Effector memory CD8-positive, alpha-beta T cell (primary cell): ENCODE measurements around the gene PDLIM7.

ENCODE experiments used
- ATAC-seq: fragments of 150-1000 bp; cut with Tn5 transposase; replicated peaks from 2 replicates; pipeline ENCODE4 v1.10.0; 2021; ENCODE audit warnings: mild to moderate bottlenecking, moderate library complexity
- DNase-seq, 3 experiments: peaks; one replicate each; pipeline ENCODE4 v3.0.0; 2021
- H3K27ac Mint-ChIP-seq, 2 donors: one replicate each; pipeline ENCODE4 v1.8.0; 2022; ENCODE audit warnings: mild to moderate bottlenecking in 2 of 2, mixed read lengths in 2 of 2, moderate library complexity in 2 of 2
- H3K27me3 Mint-ChIP-seq, 2 donors: one replicate each; pipeline ENCODE4 v1.8.0; 2022; ENCODE audit warnings: mixed read lengths in 2 of 2
- H3K36me3 Mint-ChIP-seq: one replicate; pipeline ENCODE4 v1.8.0; 2022; ENCODE audit warnings: mild to moderate bottlenecking, moderate library complexity, mixed read lengths; ENCODE audit not compliant: insufficient read depth
- H3K4me1 Mint-ChIP-seq, 2 donors: one replicate each; pipeline ENCODE4 v1.8.0; 2022; ENCODE audit warnings: low read depth in 2 of 2, mixed read lengths in 2 of 2
- H3K4me3 Mint-ChIP-seq, 2 donors: one replicate each; pipeline ENCODE4 v1.8.0; 2022; ENCODE audit warnings: mild to moderate bottlenecking in 2 of 2, mixed read lengths in 2 of 2, moderate library complexity in 2 of 2
- H3K9me3 Mint-ChIP-seq, 2 donors: one replicate each; pipeline ENCODE4 v1.8.0; 2022; ENCODE audit warnings: mixed read lengths in 2 of 2

Gene PDLIM7

DNA sequence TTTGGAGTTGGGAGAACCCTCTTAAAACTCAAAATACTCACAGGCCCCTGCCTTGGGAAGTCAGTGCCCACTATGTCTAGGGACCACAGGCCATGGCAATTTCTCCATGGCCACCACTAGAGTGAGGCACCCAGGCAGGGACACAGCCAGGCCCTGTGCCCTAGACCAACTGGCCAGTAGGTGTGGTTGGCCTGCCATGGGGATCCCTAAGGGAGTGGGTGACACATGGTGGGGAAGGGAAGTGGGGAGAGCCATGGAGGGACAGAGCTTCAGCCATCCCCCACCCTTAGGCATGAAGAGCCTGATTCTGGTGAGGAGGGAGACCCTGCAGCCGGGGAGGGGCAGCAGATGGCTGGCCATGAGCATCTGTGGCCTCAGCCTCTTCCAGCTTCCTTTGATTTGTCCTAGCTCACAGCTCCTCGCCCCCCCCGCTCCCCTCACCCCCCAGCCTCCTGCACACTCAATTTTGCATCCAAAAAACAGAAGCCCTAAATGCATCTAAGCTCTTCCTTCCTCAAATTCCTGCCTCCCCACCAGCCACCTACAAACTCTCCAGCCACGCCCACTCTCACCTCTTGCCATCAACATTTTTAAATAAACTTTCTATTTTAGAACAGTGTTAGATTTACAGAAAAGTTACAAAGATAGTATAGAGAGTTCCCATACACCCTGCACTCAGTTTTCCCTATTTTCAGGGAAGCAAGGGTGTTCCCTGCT lies 22.4 kb downstream of the PDLIM7 start:
- no peaks in the 10 kb centered on the region for H3K9me3 Mint-ChIP-seq
- no peak for ATAC-seq
- peaks cover 42 to 48% of the 10 kb centered on the region in 2 donors for H3K4me1 Mint-ChIP-seq
- peaks cover 10% of the 10 kb centered on the region for H3K36me3 Mint-ChIP-seq
- no peak for DNase-seq
- H3K4me3 Mint-ChIP-seq: peak overlapping the region; percentile 78 to 84
- H3K27ac Mint-ChIP-seq: no peak overlapping the region
- H3K27me3 Mint-ChIP-seq: peaks cover 0 to 10% of the 10 kb centered on the region in 2 donors

GRCh38 chr5:177474002-177474476 lies 23.4 kb downstream of the PDLIM7 start:
- Mint-ChIP-seq H3K4me3 (peak overlapping the region; percentile 78 to 84), H3K27me3 (peaks cover 0 to 10% of the 10 kb centered on the region in 2 donors), H3K4me1 (peaks cover 43% of the 10 kb centered on the region in 2 donors), H3K27ac (peak overlapping the region; percentile 74 to 75), H3K9me3 (no peaks in the 10 kb centered on the region), H3K36me3 (peaks cover 10% of the 10 kb centered on the region)
- DNase-seq (no peak), ATAC-seq (no peak)

DNA sequence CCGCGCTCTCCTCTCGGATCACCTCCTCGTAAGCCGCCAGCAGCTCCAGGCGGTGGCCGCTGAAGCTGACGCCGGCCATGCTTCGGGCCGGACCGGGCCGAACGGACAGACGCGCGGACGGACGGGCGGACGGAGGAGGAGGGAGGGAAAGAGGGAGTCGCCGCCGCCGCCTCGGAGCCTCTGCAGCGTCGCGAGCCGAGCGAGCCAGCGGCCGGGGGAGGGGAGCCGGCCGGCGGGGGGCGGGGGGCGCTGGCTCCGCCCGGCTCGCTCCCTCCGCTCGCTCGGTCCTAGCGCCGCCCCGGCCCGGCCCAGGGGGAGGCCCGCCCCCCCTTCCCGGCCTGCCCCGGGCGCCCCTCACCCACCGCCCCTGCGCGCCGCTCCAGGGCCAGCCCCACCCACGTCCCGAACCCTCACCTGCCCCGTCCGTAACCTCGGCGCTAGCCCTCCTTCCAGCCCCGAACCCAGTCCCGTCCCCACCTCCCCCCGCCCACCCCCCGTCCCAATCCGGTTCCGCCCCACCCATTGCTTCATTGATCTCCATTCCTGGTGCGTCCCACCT lies 23.9 kb downstream of the PDLIM7 start, which contains the start of gene DBN1:
Gene DBN1 (minus strand): TSS at position 192 of the 559 bp plus-strand sequence. CDS start 113 bp downstream, at position 79.
- no peaks in the 10 kb centered on the region for H3K9me3 Mint-ChIP-seq
- H3K36me3 Mint-ChIP-seq: peaks cover 13% of the 10 kb centered on the region
- peak within 1 kb of the TSS; percentile 75 to 79 for H3K27ac Mint-ChIP-seq
- peak within 1 kb of the TSS; percentile 78 to 84 for H3K4me3 Mint-ChIP-seq
- ATAC-seq (peak; percentile 22), DNase-seq (no peak)
- H3K4me1 Mint-ChIP-seq: peaks cover 42 to 46% of the 10 kb centered on the region in 2 donors
- H3K27me3 Mint-ChIP-seq: peaks cover 0 to 10% of the 10 kb centered on the region in 2 donors

GRCh38 chr5:177472460-177473442 lies 24.7 kb downstream of the PDLIM7 start:
- Mint-ChIP-seq H3K36me3 (peaks cover 15% of the 10 kb centered on the region), H3K27ac (peak overlapping the region; percentile 17 to 79), H3K27me3 (peaks cover 0 to 10% of the 10 kb centered on the region in 2 donors), H3K4me1 (peaks cover 43 to 51% of the 10 kb centered on the region in 2 donors), H3K4me3 (peak overlapping the region; percentile 65 to 73), H3K9me3 (no peaks in the 10 kb centered on the region)
- peak; percentile 57 to 67 (median 67) for DNase-seq
- peak; percentile 69 for ATAC-seq

GRCh38 chr5:177471610-177472356 lies 25.6 kb downstream of the PDLIM7 start:
- Mint-ChIP-seq H3K4me1 (peaks cover 43 to 51% of the 10 kb centered on the region in 2 donors), H3K4me3 (peak overlapping the region; percentile 65 to 73), H3K9me3 (no peaks in the 10 kb centered on the region), H3K36me3 (peaks cover 22% of the 10 kb centered on the region), H3K27ac (peak overlapping the region; percentile 17 to 79), H3K27me3 (peaks cover 0 to 10% of the 10 kb centered on the region in 2 donors)
- ATAC-seq (peak; percentile 70), DNase-seq (peak; percentile 46 to 49 (median 47))

GRCh38 chr5:177470759-177471536 lies 26.5 kb downstream of the PDLIM7 start:
- H3K4me3 Mint-ChIP-seq: peak overlapping the region; percentile 65 to 73
- peaks cover 0 to 10% of the 10 kb centered on the region in 2 donors for H3K27me3 Mint-ChIP-seq
- DNase-seq (no peak), ATAC-seq (no peak)
- H3K4me1 Mint-ChIP-seq: peaks cover 39 to 47% of the 10 kb centered on the region in 2 donors
- peak overlapping the region in 1 of 2 donors; percentile 84 for H3K27ac Mint-ChIP-seq
- H3K36me3 Mint-ChIP-seq: peaks cover 29% of the 10 kb centered on the region
- no peaks in the 10 kb centered on the region for H3K9me3 Mint-ChIP-seq

GRCh38 chr5:177469750-177470525 lies 27.5 kb downstream of the PDLIM7 start:
- Mint-ChIP-seq H3K27ac (peak overlapping the region in 1 of 2 donors; percentile 84), H3K9me3 (no peaks in the 10 kb centered on the region), H3K4me3 (peak overlapping the region in 1 of 2 donors; percentile 18), H3K4me1 (peaks cover 34 to 38% of the 10 kb centered on the region in 2 donors), H3K27me3 (peaks cover 0 to 10% of the 10 kb centered on the region in 2 donors), H3K36me3 (peaks cover 33% of the 10 kb centered on the region)
- DNase-seq: no peak
- ATAC-seq: no peak

DNA sequence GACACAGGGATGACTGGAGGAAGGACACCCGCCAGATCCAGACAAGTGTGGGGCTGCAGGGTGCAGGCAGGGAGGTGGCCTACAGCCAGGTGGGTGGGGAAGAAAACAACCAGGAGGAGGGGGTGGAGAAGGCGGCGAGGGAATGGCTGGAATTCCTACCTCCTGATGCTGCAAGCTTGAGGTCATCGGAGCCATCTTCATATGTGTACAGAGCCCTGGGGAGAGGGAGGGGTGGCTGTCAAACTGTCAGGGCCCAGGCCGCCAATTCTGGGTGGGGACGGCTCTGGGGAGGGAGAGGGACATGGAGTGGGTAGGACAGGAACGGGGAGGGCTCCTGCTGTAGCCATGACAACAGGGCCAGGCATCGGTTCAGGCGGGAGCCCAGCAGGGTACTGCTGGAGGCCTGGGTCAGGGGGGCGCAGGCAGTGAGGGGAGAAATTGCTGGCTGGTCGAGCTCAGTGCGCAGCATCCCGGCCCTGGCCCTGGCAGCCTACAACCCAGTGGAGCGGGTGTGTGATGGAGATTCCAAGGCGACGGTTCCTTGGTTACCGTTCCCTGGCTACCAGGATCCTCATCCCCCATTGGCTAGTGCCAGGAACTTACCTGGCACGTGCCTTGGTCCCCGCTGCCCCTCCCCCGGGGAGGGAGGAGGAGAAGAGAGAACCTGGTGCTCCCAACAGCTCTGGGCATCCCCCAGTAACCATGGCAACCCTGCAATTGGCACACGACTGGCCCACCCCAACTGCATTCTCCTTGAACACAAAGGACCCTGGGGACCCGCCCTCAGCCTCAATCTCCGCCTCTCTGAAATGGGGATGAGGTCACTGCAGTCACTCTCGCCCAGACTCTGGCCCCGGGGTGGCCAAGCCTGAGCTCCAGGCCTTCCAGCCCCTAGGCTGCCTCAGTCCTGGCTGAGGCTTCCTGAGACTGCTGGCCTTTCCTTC lies 28.4 kb downstream of the PDLIM7 start:
- no peak for ATAC-seq
- DNase-seq: no peak
- H3K4me1 Mint-ChIP-seq: peaks cover 25 to 29% of the 10 kb centered on the region in 2 donors
- H3K9me3 Mint-ChIP-seq: no peaks in the 10 kb centered on the region
- H3K4me3 Mint-ChIP-seq: peak overlapping the region; percentile 20 to 33
- H3K36me3 Mint-ChIP-seq: peaks cover 25% of the 10 kb centered on the region
- peaks cover 0 to 3% of the 10 kb centered on the region in 2 donors for H3K27me3 Mint-ChIP-seq
- peak overlapping the region; percentile 84 to 87 for H3K27ac Mint-ChIP-seq

DNA sequence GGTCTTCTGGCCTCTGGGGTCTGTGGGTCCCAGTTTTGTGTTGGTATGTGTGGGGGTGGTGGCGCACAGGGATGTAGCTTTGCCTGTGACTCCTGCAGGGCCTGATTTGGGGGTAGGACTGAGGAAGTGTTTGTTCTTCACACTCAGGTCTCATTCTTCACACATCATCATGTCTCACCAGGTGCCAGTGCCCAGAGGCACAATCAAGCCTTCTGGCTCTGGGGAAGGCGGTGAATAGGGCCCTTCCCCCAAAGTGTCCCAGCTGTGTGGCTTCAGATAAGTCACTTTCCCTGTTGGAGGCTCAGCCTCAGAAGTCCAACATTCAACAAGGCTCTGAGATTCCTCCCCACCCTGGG lies 29.1 kb downstream of the PDLIM7 start:
- Mint-ChIP-seq H3K4me3 (peak overlapping the region; percentile 20 to 33), H3K9me3 (no peaks in the 10 kb centered on the region), H3K27ac (peak overlapping the region; percentile 84 to 87), H3K36me3 (peaks cover 25% of the 10 kb centered on the region), H3K4me1 (peaks cover 23 to 28% of the 10 kb centered on the region in 2 donors), H3K27me3 (no peaks in the 10 kb centered on the region)
- ATAC-seq (no peak), DNase-seq (no peak)

GRCh38 chr5:177467436-177467835 lies 30.0 kb downstream of the PDLIM7 start:
- H3K27me3 Mint-ChIP-seq: no peaks in the 10 kb centered on the region
- peaks cover 25% of the 10 kb centered on the region for H3K36me3 Mint-ChIP-seq
- DNase-seq: no peak
- no peak for ATAC-seq
- H3K4me3 Mint-ChIP-seq: no peak overlapping the region
- peak overlapping the region in 1 of 2 donors; percentile 59 for H3K27ac Mint-ChIP-seq
- H3K9me3 Mint-ChIP-seq: no peaks in the 10 kb centered on the region
- H3K4me1 Mint-ChIP-seq: peaks cover 23 to 28% of the 10 kb centered on the region in 2 donors
